GM18520 (cell line): ENCODE results near the gene C1orf35.
A peak's percentile ranks its signal among the peaks of the same experiment; 100 is the strongest.

Experiments
- ATAC-seq: cut with Tn5 transposase; IDR thresholded peaks from one replicate; pipeline ENCODE4 v1.9.1; 2021; ENCODE audit not compliant: unreplicated experiment

The C1orf35 gene

DNA sequence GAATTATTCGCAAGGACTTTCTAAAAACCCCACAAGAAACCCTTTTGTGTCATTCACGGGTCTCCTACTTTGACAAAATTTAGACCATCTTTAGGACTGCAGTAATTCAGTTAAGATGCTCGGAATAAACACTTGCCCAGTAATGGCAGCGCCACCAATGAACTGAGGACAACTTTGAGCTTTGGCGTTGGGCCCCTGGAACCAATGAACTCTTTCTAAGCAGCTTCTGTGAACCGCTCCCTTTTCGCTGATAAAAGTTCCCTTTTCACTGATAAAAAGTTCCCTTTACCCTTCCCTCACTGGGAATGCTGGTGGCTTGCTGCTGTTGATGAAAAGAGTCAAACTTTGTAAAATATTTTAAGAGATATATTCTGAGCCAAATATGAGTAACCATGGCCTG lies 7.4 kb upstream of the C1orf35 start:
- no peak for ATAC-seq

DNA sequence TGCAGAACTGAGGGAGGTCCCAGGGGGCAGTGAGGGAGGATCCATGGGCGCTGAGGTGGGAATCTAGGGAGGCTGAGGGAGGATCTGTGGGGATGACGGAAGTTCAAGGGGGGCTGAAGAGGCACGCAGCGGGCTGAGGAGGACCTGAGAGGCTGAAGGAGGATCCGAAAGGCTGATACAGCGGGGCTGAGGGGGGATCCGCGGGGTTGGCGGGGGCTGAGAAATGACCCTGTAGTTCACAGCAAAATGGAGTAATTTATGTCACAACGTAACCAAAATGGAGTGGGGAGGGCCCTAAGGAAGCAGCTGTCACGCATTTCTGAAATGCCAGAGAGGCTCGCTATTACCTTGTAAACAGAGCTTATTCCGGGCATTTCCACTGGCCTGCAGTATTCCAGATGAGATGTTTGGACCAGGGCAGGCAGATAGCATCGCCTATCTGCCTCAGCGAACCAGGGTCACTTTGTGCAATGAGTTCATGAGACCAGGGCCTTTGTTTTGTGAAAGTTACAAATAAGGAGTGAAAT lies 6.9 kb upstream of the C1orf35 start:
- ATAC-seq: no peak

DNA sequence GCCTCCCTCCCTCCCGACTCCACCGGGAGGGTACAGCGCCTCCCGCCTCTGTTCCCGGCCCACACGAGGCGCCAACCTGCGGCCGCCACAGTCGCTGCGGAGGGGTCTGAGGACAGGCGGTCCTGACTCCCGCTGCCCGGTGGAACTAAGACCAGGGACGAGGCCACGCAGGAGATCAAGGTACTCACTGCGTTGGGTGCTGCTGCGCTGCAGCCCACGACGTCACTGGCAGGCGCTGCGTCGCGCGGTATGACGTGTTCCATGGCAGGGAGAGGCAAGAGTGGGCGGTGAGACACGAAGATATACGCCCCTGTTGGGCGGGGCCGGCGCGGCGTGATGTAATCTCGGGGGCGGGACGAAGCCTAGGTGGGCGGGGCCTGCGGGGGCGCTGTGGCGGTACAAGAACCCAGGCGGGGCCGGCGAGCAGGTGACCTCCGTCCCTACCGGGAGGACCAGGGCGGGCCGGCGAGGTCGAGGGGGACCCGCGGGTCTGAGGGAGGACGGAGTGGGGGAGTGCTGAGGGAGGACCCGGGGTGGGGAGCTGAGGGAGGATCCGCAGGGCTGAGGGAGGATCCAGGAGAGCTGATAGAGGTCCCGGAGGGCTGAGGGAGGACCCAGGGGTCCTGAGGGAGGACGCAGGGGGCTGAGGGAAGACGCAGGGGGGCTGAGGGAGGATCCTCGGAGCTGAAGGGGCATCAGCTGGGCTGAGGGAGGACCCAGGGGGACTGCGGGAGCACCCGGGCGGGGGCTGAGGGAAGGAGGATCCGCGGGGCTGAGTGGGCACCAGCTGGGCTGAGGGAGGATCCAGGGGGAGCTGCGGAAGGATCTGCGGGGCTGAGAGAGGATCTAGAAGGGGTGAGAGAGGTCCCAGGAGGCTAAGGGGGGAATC lies 6.2 kb upstream of the C1orf35 start, which contains the start of gene MRPL55:
MRPL55 (minus strand) TSS at position 227 of the 889 bp plus-strand sequence. CDS start 1,039 bp downstream, outside the sequence.
- ATAC-seq: peak; percentile 91

DNA sequence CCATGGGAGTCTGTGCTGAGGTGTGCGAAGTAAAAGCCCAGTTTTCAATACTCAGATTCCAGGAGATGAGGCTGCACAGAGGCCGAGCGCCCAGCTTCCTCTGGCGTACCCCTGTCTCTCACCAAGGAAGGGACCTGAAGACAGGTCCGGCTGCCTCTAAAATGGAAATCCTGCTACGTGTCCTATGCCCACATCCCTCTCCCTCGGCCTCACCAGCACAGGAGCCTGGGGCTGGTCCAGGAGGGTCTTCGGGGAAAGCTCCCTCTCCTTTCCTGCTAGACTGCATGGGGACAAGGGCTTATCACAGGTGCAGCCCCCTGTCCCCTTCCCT lies 5.6 kb upstream of the C1orf35 start:
- ATAC-seq: no peak

DNA sequence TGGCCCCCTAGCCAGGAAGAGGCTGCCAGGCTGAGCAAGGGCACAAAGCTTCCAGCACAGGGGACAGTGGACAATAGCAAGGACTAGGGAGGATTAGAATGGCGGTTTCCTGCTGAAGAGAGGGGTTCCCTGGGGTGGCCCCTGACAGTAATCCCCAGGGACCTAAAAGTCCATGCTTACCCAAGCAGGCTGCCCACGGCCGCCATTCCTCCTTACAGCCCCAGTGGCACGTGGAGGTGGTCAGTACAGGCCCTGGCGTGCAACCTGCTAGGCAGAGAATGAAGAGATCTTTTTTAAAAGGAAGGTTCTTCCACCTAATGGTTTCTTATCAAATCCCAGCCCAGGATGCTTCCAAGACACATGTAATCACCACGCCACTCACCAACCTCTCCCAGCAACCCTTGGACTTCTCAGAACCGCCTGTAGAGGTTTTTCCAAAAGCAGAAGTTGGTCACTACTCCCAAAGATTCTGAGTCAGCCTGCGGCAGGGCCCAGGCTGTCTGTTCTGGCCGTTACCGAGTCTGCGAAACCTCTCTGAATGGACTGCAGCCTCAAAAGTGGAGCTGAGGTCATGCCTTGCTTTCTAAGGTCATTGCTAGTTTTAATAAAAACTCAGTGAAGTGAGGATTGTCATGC lies 5.0 kb upstream of the C1orf35 start:
- ATAC-seq: no peak

DNA sequence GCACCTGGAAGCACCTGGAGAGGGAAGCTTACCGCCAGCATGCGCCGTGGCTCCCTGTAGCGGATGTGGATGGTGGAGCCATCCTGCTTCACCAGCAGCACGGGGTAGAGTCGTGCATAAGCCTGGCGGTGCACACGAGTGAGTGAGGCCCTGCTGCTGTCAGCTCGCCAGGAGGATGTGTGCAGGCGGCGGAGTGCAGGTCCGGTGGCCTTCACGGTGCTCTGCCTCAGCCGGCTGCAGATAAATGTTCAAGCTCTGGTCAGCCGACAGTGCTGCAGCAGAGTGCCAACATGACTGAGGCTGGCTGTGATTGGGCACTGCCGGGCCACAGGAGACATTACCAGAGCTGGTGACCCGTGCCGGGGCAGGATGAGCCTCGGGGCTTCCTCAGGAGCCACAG lies 4.5 kb upstream of the C1orf35 start:
- no peak for ATAC-seq

DNA sequence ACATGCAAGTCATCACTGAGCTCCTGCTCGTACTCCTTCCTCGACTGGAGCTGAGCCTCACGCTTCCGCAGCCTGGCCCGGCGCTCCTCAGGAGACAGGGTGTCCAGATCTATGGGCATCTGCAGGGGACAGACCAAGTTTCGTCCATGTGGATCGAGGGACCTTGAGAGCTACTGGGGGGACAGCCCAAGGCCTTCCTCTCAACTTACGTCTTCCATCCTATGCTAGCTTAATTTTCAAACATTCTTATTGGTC lies 3.6 kb upstream of the C1orf35 start:
- no peak for ATAC-seq

DNA sequence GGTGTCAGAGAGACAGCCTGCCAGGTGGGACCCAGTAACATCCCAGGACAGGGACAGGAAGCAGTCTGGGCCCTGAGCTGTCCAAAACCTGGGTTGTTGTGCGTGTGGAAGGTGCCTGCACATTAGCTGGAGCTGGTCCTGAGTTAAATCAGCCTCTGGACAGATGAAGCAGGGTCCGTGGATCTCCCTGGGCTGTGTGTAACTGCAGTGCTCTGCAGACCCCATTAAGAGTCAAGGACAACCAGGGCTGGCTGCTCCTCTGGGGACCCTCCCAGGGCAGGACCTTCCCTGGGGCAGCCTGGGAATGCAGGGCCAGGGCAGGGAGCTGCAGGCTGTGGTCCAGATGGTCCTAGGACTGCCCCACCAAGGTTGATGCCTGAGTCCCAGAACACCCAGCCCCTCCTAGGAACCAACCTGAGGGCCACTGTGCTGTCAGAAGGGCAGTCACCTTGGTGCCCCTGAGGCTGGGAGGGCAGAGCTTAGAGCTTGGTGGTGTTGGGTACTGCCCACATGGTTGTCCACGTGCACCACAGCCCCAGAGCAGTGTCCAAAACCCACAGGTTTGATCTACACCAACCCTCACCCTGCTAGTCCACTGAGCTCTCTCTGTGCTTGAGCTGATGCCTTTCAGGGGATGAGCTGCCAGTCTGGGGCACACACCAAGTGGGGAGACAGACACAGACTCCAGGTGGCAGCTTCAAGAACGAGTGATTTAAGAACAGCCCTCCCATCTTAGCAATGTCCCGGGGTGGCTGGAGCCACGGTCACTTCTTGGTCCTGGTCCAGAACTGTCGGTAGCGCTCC lies 3.1 kb upstream of the C1orf35 start:
- ATAC-seq: no peak

DNA sequence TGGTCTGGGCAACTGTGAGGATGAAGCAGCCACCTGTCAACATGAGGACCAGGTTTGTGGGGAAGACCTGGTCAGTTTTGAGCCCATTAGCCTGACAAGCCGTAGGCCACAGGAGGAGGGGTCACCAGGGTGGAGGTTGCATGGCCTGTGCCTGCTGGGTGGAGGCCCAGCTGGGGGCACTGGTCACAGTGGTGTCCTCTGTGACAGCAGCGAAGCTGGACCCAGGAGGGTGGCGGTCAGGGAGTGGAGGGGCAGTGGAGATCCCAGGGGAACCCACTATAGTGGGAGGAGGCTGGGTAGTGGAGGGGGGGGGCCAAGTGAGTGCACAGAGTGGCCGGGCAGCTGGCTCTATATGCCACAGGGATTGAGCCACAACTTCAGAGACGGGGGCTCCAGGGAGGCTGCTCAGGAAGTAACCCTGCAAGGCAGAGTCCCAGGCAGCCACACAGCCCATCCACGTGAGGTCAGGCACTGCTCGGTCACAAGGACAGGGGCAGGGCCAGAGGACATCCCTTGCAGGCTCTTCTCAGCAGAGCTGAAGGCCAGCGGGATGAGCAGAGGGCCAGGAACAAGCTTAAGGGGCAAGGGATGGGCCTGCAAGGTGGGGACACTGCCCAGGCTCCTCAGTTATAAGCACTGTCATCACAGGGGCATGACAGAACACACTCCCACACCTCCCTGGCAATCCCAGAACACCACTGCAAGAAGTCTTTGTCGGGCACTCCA lies 2.3 kb upstream of the C1orf35 start:
- ATAC-seq: no peak

DNA sequence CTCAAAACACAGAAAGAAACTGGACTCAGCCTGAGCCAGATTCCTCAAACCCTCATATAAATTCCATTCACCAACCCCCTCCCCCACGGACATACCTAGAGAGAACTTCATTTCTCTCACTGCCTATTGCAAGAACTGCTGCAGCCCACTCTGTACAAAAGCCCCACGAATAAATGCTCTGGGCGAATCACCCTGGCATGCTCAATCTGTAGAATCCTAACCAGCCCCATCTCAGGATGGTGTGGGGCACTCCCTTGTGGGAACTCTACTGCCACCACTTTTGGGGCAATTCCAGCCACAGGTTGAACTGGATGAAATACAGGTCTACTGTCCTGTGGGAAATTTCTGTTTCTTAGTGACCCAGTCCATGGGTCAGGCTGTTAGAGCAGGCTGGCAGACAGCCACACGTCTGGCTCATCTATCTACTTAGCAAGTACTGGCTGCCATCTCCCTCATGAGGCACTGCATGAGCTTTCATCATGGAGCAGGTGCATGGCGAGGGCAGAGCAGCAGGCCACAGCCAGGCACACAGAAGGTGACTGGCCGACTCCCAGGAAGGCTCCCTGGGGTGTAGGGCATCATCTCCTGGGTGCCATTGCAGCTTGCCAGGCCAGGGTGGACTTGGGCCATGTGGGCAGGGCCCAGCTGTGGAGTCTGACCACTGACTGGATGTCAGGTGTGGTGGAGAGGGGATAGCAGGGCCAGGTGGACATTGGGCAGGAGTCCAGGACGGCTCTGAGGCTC lies 1.6 kb upstream of the C1orf35 start:
- ATAC-seq: no peak

DNA sequence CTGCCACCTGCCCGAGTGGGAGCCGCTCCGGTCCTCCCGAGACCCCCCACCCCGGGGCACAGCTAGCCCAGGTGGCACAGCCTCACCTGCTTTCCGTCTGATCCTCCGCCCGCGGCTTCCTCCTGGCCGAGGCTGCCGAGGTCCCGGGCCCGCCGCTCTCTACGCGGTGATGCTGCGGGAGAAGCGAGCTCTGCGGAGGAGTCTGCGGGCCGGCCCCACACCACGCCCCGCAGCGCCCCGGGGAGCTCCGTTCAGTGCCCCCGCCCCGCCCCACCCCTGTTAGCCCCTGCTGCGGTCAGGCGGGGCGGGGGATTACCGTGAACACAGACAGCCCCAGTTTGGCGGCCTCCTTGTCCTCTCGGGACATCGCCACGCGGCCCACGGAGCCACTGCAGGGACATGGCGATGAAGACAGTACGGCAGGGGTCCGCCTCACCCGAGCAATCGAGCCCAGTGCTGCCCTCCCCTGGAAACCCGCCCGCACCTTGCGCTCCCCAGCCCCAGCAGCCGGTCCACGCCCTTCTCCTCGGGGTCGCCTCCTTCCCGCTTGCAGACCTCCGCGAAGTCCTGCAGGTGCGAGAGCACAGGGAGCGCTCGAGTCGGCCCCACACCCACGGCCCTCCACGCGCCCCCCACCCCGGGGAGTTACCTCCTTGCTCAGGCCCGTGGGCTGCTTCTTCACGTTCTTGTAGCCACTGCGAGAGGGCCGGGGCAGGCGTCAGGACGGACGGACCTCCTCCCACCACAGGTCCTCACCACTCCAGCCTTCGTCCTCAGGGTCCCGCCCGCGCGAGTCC lies 933 bp downstream of the C1orf35 start:
- no peak for ATAC-seq

DNA sequence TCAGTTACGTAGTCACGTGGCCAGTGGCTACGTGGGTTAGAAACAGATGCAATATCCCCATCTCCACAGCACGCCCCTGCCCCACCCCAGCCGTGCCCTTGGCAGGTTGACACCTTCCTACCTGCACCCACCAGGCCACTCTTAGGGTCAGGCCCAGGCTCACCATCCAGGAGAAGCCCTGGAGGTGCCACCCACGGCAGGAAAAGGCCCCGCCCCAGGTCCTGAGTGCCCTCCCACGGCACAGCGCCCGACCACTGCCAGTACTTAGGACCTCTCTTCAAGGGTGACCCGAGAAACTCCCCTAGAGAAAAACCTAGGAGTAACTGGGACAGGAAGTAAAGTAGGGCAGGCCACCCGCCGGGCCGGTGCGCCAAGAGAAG lies 1.5 kb downstream of the C1orf35 start:
- ATAC-seq: no peak

DNA sequence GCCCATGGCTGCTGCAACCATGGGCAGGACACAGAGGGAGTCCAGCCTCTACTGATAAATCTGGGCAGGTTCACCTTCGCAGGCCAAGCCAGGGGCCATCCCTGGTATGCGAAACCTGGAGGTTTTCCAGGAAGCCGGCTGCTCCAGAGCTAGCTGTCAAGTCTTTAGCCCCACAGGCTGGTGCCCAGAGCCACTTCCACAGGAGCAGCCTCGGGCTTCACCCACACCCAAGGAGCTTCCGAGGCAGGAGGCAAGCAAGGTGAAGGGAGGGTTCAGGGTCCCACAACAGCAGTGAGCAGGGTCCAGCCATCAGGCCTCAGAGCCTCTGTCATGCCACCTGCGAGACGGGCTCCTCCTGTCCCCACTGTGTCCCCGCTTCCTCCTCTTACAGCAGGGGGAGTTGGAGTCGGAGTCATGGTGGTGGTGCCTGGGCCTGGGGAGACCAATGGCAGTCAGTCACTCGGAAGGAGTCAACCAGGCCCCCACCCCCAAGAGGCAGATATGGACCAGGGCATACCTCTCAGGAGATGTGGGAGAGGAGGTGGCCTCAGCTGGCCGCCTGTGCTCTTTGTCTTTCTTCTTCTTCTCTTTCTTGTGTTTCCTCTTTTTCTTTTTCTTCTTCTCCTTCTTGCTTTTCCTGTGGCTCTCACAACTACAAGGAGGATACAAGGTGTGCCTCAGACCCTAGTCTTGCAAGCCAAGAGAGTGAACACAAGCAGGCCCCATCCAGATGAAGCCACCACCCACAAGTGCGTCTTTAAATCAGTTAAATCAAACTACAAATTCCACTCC lies 2.1 kb downstream of the C1orf35 start:
- ATAC-seq: no peak

DNA sequence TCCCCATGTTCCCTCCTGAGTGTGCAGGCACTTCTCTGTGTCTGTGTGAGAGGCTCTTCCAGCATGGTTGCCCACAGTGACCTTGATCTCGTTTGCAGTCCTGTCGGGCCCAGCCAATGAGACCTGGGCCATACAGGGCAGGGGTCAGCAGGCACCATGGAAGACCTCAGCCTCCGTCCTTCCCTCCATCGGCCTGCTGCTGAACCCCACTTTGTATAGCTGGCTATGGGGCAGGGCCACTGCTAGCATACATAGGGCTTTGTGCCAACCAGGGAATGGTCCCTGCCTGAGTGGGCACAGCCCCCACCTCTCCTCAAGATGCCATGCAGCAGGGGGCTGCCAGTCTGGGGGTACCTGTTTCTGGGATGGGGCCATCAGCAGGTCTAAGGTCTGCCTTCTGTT lies 3.8 kb downstream of the C1orf35 start:
- no peak for ATAC-seq

DNA sequence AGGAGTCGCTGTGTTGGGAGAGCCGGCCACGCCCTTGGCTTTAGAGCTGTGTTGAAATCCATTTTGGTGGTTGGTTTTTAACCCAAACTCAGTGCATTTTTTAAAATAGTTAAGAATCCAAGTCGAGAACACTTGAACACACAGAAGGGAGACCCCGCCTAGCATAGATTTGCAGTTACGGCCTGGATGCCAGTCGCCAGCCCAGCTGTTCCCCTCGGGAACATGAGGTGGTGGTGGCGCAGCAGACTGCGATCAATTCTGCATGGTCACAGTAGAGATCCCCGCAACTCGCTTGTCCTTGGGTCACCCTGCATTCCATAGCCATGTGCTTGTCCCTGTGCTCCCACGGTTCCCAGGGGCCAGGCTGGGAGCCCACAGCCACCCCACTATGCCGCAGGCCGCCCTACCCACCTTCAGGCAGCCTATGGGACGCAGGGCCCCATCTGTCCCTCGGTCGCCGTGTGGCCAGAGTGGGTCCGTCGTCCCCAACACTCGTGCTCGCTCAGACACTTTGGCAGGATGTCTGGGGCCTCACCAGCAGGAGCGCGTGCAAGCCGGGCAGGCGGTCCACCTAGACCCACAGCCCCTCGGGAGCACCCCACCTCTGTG lies 4.7 kb downstream of the C1orf35 start:
- ATAC-seq: no peak

DNA sequence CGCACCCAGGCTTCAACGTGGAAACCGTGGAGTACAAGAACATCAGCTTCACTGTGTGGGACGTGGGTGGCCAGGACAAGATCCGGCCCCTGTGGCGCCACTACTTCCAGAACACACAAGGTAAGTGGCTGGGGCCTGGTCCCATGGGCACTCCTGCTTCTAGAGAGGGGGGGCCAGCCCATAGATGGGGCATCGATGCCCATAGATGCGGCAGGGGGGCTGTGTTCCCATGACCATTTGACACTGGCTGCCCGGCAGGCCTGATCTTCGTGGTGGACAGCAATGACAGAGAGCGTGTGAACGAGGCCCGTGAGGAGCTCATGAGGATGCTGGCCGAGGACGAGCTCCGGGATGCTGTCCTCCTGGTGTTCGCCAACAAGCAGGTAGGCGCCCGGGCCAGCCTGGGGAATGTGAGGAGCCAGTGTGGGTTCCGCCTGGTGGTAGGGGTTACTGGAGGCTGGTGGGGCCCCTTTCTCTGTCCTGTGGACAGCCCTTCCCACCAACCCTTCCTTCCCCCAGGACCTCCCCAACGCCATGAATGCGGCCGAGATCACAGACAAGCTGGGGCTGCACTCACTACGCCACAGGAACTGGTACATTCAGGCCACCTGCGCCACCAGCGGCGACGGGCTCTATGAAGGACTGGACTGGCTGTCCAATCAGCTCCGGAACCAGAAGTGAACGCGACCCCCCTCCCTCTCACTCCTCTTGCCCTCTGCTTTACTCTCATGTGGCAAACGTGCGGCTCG lies 5.6 kb downstream of the C1orf35 start:
- ATAC-seq: no peak

DNA sequence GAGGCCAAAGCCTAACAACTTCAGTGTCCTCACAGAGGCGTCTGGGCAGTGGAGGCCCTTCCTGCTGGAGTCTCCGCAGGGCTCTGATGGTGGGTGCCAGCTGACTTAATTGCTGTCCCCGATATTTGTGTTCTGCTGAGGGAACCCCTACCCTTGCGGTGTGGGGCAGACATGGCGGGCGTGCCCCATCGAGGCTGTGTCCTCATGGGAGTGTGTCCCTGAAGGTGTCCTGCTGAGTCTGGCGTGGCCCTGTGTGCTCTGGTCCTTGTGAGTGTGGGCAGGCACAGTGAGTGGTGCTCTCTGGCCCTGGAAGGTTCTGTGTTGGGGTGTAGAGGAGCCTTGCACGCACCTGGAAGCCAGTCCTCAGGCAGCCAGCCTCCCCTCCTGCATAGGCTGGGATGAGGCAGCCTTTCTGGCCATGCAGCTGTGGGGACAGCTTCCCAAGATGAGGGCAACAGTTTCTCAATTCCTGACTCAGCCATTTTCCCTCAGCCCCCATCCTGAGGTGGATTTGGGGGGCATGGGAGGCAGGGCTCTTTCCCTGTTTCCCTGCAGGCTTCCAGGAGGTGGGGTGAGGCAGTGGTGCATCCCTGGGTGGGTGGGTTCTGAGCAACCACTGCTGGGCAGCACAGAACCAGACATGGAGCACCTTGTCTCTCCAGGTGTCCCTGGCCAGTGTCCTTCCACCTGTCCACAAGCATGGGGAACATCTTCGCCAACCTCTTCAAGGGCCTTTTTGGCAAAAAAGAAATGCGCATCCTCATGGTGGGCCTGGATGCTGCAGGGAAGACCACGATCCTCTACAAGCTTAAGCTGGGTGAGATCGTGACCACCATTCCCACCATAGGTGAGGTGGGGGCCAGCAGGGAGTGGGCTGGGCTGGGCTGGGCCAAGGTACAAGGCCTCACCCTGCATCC lies 6.5 kb downstream of the C1orf35 start:
- no peak for ATAC-seq
